Measurements from ENCODE around the gene SLC16A4. TPM values are rescaled to one million over a fixed set of nuclear protein-coding genes. Genes with fewer than 3 reads are reported as not detected.
A peak's percentile ranks its signal among the peaks of the same experiment; 100 is the strongest.

The SLC16A4 gene
- total RNA-seq, 1 experiment from 2014 or later, result 47.6 TPM

GRCh38 chr1:110328274-110328673, 62.6 kb downstream of the SLC16A4 start:
- DNase-seq (ENCODE audit: low read depth), result peak; percentile 55

- DNase-seq (ENCODE audit: low read depth), result no peak
Observed at GRCh38 chr1:110326826-110327225, 64.0 kb downstream of the SLC16A4 start.

DNA sequence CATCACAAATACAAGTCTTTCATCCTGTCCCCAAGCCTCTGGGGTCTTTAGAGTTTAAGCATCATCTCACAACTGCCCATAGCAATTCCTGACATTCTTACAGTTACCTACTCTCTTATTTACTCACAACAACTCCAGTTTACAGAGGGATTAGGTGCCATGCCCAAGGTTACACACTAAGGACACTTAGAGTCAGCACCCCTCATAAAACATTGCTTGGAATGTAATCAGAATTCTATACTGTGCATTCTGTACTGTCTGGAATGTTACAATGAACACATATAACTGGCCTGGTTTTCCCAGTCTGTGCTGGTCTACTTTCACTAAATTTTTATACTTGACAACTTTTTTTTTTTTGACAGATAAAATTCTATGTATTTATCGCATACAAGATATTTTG, 66.2 kb downstream of the SLC16A4 start:
- DNase-seq (ENCODE audit: low read depth), result no peak

DNA sequence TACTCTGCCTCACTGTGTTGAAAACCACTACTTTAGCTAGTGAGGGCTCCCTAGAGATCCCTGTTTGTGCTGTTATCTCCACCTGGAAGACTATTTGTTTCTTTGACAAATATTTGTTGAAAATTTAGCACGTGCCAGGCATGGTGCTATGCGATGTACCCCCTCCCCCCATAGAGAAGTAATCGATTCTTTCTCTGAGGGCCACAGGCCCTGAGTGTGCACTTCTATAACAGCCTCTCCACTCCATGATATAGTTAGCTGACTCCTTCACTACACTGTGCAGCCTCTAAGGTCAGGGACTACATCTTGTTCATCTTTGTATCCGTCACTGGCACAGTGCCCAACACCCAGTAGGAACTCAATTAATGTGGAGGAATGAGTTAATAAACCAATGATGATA, 69.0 kb downstream of the SLC16A4 start:
- no peak for DNase-seq (ENCODE audit: low read depth)

DNA sequence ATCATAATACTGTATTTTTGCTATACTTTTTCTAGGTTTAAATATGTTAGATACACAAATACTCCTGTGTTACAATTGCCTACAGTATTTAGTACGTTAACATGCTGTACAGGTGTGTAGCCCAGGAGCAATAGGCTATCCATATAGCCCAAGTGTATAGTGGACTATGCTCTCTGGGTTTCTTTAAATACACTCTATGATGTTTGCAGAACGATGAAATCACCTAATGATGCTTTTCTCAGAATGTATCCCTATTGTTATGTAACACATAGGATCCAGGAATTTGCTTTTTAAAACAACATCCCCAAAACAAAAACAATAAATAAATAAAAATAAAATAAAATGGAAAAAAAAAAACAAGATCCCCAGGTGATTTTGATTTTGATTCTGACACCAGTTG, 69.8 kb downstream of the SLC16A4 start:
- DNase-seq (ENCODE audit: low read depth), result no peak

GRCh38 chr1:110320168-110320518, 70.7 kb downstream of the SLC16A4 start:
- DNase-seq (ENCODE audit: low read depth), result no peak

- no peak for DNase-seq (ENCODE audit: low read depth)
Observed at GRCh38 chr1:110319332-110320167, 71.3 kb downstream of the SLC16A4 start.

DNA sequence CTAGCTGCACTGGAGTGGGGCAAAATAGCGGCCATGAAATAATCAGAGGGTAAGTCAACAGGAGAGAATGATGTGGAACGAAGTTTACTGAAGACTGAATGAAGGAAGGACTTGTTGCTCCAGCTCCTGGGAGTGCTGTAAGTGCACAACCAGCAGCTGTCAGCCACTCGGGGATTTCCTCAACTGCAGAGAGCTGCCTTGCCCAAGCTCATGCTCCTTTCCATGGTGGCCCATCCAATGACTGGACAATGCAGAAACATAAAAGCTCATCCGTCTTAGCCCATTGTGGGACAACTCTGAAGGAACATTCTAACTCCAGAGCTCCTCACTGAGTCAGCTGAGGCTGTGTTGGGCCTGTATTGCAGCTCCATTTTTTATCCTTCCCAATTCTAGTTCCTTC, 72.8 kb downstream of the SLC16A4 start:
- DNase-seq (ENCODE audit: low read depth), result no peak

- no peak for DNase-seq (ENCODE audit: low read depth)
Observed at GRCh38 chr1:110316735-110317134, 74.1 kb downstream of the SLC16A4 start.

Other genes with a start within 250 kb of the SLC16A4 start
- 0.12 and 0.59 TPM in 2 replicates for gene SLC6A17, start 240.5 kb downstream of the SLC16A4 start, total RNA-seq (2014; rRNA removed; shearing (Covaris generic))
- 0.07 and 0.91 TPM in 2 replicates for gene KCNC4, start 180.7 kb downstream of the SLC16A4 start, total RNA-seq (2014; rRNA removed; shearing (Covaris generic))
- gene RBM15, start 51.6 kb downstream of the SLC16A4 start, total RNA-seq (2014; rRNA removed; shearing (Covaris generic)), result 20.9 and 35.8 TPM in 2 replicates
- gene LAMTOR5, start 16.7 kb upstream of the SLC16A4 start, total RNA-seq (2014; rRNA removed; shearing (Covaris generic)), result 96.8 and 157 TPM in 2 replicates
- 1.6 and 1.9 TPM in 2 replicates for gene PROK1, start 60.1 kb upstream of the SLC16A4 start, total RNA-seq (2014; rRNA removed; shearing (Covaris generic))
- gene KCNA10, start 128.1 kb upstream of the SLC16A4 start, total RNA-seq (2014; rRNA removed; shearing (Covaris generic)), result not detected in 2 replicates
- not detected in 2 replicates for gene KCNA2, start 215.3 kb upstream of the SLC16A4 start, total RNA-seq (2014; rRNA removed; shearing (Covaris generic))

Measured in M059J (cell line).